Endothelial cell (in vitro differentiated cells): ENCODE measurements around the gene CCDC158. TPM values are rescaled to one million over a fixed set of nuclear protein-coding genes. Genes with fewer than 3 reads are reported as not detected.

Experiments
- DNase-seq: peaks from one replicate; pipeline ENCODE4 v3.0.0; 2021; ENCODE audit warnings: low spot score
- H3K27ac Mint-ChIP-seq: one replicate; pipeline ENCODE4 v1.8.0; 2021; ENCODE audit warnings: mixed read lengths, inconsistent platforms; ENCODE audit not compliant: unreplicated experiment
- H3K27me3 Mint-ChIP-seq: one replicate; pipeline ENCODE4 v1.8.0; 2021; ENCODE audit warnings: mild to moderate bottlenecking, moderate library complexity, mixed read lengths, inconsistent platforms; ENCODE audit not compliant: unreplicated experiment
- H3K36me3 Mint-ChIP-seq: one replicate; pipeline ENCODE4 v1.8.0; 2021; ENCODE audit warnings: mild to moderate bottlenecking, low read depth, mixed read lengths, inconsistent platforms; ENCODE audit not compliant: unreplicated experiment
- H3K4me1 Mint-ChIP-seq: one replicate; pipeline ENCODE4 v1.8.0; 2021; ENCODE audit warnings: mild to moderate bottlenecking, mixed read lengths, inconsistent platforms; ENCODE audit not compliant: unreplicated experiment
- H3K4me3 Mint-ChIP-seq: one replicate; pipeline ENCODE4 v1.8.0; 2021; ENCODE audit warnings: mild to moderate bottlenecking, mixed read lengths, inconsistent platforms; ENCODE audit not compliant: unreplicated experiment
- H3K9me3 Mint-ChIP-seq: one replicate; pipeline ENCODE4 v1.8.0; 2021; ENCODE audit warnings: mixed read lengths, inconsistent platforms; ENCODE audit not compliant: unreplicated experiment
- CTCF ChIP-seq: fragments of 200-600 bp; sonication (generic); IDR thresholded peaks from one replicate; pipeline ENCODE4 v1.5.0; 2021; ENCODE audit warnings: antibody characterized with exemption; ENCODE audit not compliant: unreplicated experiment
- total RNA-seq: library from RNA; stranded (reverse); fragmentation: NEBNext Ultra II Directional; extraction: Animal tissue kit (Norgen Biotek cat#: 25700); gene quantifications from one replicate; pipeline ENCODE4 v1.2.1, GENCODE V29; 2021; ENCODE audit not compliant: unreplicated experiment

The CCDC158 gene
- total RNA-seq, 1 donor from 2014 or later = not detected

DNA sequence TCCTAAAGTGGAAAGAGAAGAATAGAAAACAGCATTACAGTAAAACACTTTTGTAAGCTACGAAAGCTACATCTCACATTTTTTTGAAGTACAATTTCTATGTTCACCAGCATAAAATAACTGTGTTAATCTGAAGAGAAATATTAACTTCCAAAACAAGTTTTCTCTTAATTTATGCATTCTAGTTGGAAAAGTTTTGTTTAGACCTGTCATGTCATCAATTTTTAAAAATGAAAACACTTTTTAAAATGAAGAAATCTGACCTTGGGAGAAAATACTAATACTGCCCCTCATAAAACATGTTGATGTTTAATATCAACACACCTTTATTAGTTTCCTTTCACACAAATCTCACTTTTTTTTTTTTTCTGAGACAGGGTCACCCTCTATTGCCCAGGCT is 45.2 kb downstream of the CCDC158 start:
- Mint-ChIP-seq H3K36me3 (no peaks in the 10 kb centered on the region), H3K4me3 (no peak overlapping the region), H3K9me3 (no peaks in the 10 kb centered on the region), H3K4me1 (no peaks in the 10 kb centered on the region), H3K27me3 (no peaks in the 10 kb centered on the region), H3K27ac (no peak overlapping the region)
- TF ChIP-seq CTCF = no peak
- no peak for DNase-seq

GRCh38 chr4:76374798-76375197 is 46.1 kb downstream of the CCDC158 start:
- H3K27ac Mint-ChIP-seq = no peak overlapping the region
- H3K4me3 Mint-ChIP-seq = no peak overlapping the region
- no peak for DNase-seq
- H3K4me1 Mint-ChIP-seq = no peaks in the 10 kb centered on the region
- TF ChIP-seq CTCF = no peak
- H3K36me3 Mint-ChIP-seq = no peaks in the 10 kb centered on the region
- no peaks in the 10 kb centered on the region for H3K27me3 Mint-ChIP-seq
- no peaks in the 10 kb centered on the region for H3K9me3 Mint-ChIP-seq

GRCh38 chr4:76373919-76374552 is 46.9 kb downstream of the CCDC158 start:
- no peak for DNase-seq
- Mint-ChIP-seq H3K27me3 (no peaks in the 10 kb centered on the region), H3K36me3 (no peaks in the 10 kb centered on the region), H3K4me3 (no peak overlapping the region), H3K9me3 (no peaks in the 10 kb centered on the region), H3K27ac (no peak overlapping the region), H3K4me1 (no peaks in the 10 kb centered on the region)
- no peak for TF ChIP-seq CTCF

- Mint-ChIP-seq H3K27ac (no peak overlapping the region), H3K36me3 (no peaks in the 10 kb centered on the region), H3K27me3 (no peaks in the 10 kb centered on the region), H3K4me1 (no peaks in the 10 kb centered on the region), H3K4me3 (no peak overlapping the region), H3K9me3 (no peaks in the 10 kb centered on the region)
- DNase-seq = no peak
- TF ChIP-seq CTCF = no peak
Observed at GRCh38 chr4:76366737-76367136, 54.2 kb downstream of the CCDC158 start.

GRCh38 chr4:76365636-76366035 is 55.3 kb downstream of the CCDC158 start:
- H3K27ac Mint-ChIP-seq = no peak overlapping the region
- no peak for DNase-seq

More at GRCh38 chr4:76365636-76366035, 55.3 kb downstream of the CCDC158 start:
- Mint-ChIP-seq H3K9me3 (no peaks in the 10 kb centered on the region), H3K4me1 (no peaks in the 10 kb centered on the region), H3K36me3 (peaks cover 5% of the 10 kb centered on the region), H3K4me3 (no peak overlapping the region), H3K27me3 (no peaks in the 10 kb centered on the region)
- TF ChIP-seq CTCF = no peak
